HEK293T (cell line): ENCODE measurements around the gene DCAF17.

ENCODE experiments used
- ARNT ChIP-seq: fragments of 450-650 bp; IDR thresholded peaks from 2 replicates; pipeline ENCODE4 v1.6.1; 2017; ENCODE audit warnings: mild to moderate bottlenecking
- BHLHE40 ChIP-seq: fragments of 450-650 bp; IDR thresholded peaks from 2 replicates; pipeline ENCODE4 v1.6.1; 2016; ENCODE audit warnings: mild to moderate bottlenecking, moderate library complexity, borderline replicate concordance
- ELF4 ChIP-seq: fragments of 450-650 bp; IDR thresholded peaks from 2 replicates; pipeline ENCODE4 v1.6.1; 2017; ENCODE audit warnings: antibody characterized with exemption
- FOXA1 ChIP-seq: fragments of 450-650 bp; IDR thresholded peaks from 2 replicates; pipeline ENCODE4 v1.6.1; 2016; ENCODE audit warnings: mild to moderate bottlenecking
- FOXK2 ChIP-seq: fragments of 450-650 bp; IDR thresholded peaks from 2 replicates; pipeline ENCODE4 v1.6.1; 2016; ENCODE audit warnings: mild to moderate bottlenecking
- FOXM1 ChIP-seq: fragments of 450-650 bp; IDR thresholded peaks from 2 replicates; pipeline ENCODE4 v1.6.1; 2017; ENCODE audit warnings: mild to moderate bottlenecking, borderline replicate concordance
- HDGF ChIP-seq: fragments of 450-650 bp; IDR thresholded peaks from 2 replicates; pipeline ENCODE4 v1.6.1; 2017; ENCODE audit warnings: antibody characterized with exemption, borderline replicate concordance
- L3MBTL2 ChIP-seq: fragments of 450-650 bp; conservative IDR thresholded peaks from 2 replicates; pipeline ENCODE4 v1.6.1; 2016; ENCODE audit warnings: mild to moderate bottlenecking
- NFRKB ChIP-seq: fragments of 450-650 bp; IDR thresholded peaks from 2 replicates; pipeline ENCODE4 v1.6.1; 2016; ENCODE audit warnings: mild to moderate bottlenecking, moderate library complexity
- SUZ12 ChIP-seq: fragments of 450-650 bp; IDR thresholded peaks from 2 replicates; pipeline ENCODE4 v1.6.1; 2016; ENCODE audit warnings: mild to moderate bottlenecking
- TARDBP ChIP-seq: fragments of 450-650 bp; IDR thresholded peaks from 2 replicates; pipeline ENCODE4 v1.6.1; 2016
- ZNF384 ChIP-seq: fragments of 450-650 bp; IDR thresholded peaks from 2 replicates; pipeline ENCODE4 v1.6.1; 2016

DNA sequence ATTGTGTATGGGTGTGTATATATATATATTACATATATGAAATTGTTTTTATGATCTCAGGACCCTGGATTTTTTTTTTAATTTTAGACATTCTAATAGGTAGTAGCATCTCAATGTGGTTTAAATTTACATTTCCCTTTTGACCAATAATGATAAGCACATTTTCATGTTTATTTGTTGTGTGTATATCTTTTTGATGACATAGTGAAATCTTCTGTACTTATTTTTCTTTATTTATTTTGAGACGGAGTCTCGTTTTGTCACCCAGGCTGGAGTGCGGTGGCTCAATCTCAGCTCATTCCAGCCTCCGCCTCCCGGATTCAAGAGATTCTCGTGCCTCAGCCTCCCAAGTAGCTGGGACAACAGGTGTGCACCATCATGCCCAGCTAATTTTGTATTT, 53.2 kb downstream of the DCAF17 start:
- TF ChIP-seq FOXK2 (no peak), BHLHE40 (no peak), FOXA1 (no peak), FOXM1 (no peak), TARDBP (no peak), HDGF (no peak), SUZ12 (no peak), ELF4 (no peak), NFRKB (no peak), ZNF384 (no peak), L3MBTL2 (no peak), ARNT (no peak)
